PC-3 (cell line): ENCODE results near the gene ZNF750. TPM values are rescaled to one million over a fixed set of nuclear protein-coding genes. Genes with fewer than 3 reads are reported as not detected.

Experiments used
- ATAC-seq: fragments of 200-7000 bp; cut with Tn5 transposase; 2 replicates; pipeline ENCODE4 v1.9.1; 2020; ENCODE audit warnings: mild to moderate bottlenecking, moderate library complexity
- BruUV-seq: library from RNA; stranded (reverse); fragments of 400-500 nt; replicated peaks from 2 replicates; lab custom pipeline; 2021; lab: Mats Ljungman, UMichigan
- CTCF ChIA-PET: fragments of 300-600 bp; sonication (Branson Sonifier 250); formaldehyde crosslinking; loops from one replicate; lab custom pipeline; 2022; ENCODE audit warnings: antibody characterized with exemption; lab: Charles Lee
- POLR2A ChIA-PET: fragments of 300-600 bp; sonication (Branson Sonifier 250); formaldehyde crosslinking; loops from one replicate; lab custom pipeline; 2022; ENCODE audit warnings: antibody characterized with exemption; ENCODE audit not compliant: unreplicated experiment; lab: Charles Lee
- DNase-seq: peaks from one replicate; pipeline ENCODE4 v3.0.0-alpha.2; 2015
- H2AFZ ChIP-seq: fragments of 300-600 bp; sonication (generic); 2 replicates; pipeline ENCODE4 v1.6.0; 2016; ENCODE audit warnings: antibody characterized with exemption, low read length
- H3F3A ChIP-seq: fragments of 300-600 bp; sonication (generic); one replicate; pipeline ENCODE4 v1.6.0; 2017; ENCODE audit warnings: antibody characterized with exemption, low read length, control low read depth, mild to moderate bottlenecking; ENCODE audit not compliant: unreplicated experiment
- H3K27ac ChIP-seq: fragments of 300-600 bp; sonication (generic); 2 replicates; pipeline ENCODE4 v1.5.1; 2016; ENCODE audit warnings: mild to moderate bottlenecking, low read length
- H3K27me3 ChIP-seq: fragments of 300-600 bp; sonication (generic); 2 replicates; pipeline ENCODE4 v1.6.1; 2016; ENCODE audit warnings: low read length, mixed read lengths
- H3K36me3 ChIP-seq: fragments of 300-600 bp; sonication (generic); 2 replicates; pipeline ENCODE4 v1.6.1; 2016; ENCODE audit warnings: low read depth, mixed run types, low read length, mixed read lengths
- H3K4me1 ChIP-seq: fragments of 300-600 bp; sonication (generic); 2 replicates; pipeline ENCODE4 v1.5.1; 2016; ENCODE audit warnings: low read length; ENCODE audit not compliant: insufficient read depth
- H3K4me2 ChIP-seq: fragments of 300-600 bp; sonication (generic); 2 replicates; pipeline ENCODE4 v1.6.0; 2016; ENCODE audit warnings: low read length
- H3K4me3 ChIP-seq: fragments of 300-600 bp; sonication (generic); 2 replicates; pipeline ENCODE4 v1.5.1; 2016; ENCODE audit warnings: mild to moderate bottlenecking, low read length, mixed read lengths
- H3K79me2 ChIP-seq: fragments of 300-600 bp; sonication (generic); 2 replicates; pipeline ENCODE4 v1.6.1; 2017; ENCODE audit warnings: low read length, mixed read lengths
- H3K9ac ChIP-seq: fragments of 300-600 bp; sonication (generic); 2 replicates; pipeline ENCODE4 v1.6.0; 2016; ENCODE audit warnings: mild to moderate bottlenecking, low read length
- H3K9me2 ChIP-seq: fragments of 300-600 bp; sonication (generic); replicated peaks from 2 replicates; pipeline ENCODE4 v1.6.1; 2016; ENCODE audit warnings: mixed run types, low read length, mixed read lengths
- H3K9me3 ChIP-seq: fragments of 300-600 bp; sonication (generic); 2 replicates; pipeline ENCODE4 v1.6.1; 2016; ENCODE audit warnings: low read length, mixed read lengths
- H4K20me1 ChIP-seq: fragments of 300-600 bp; sonication (generic); 2 replicates; pipeline ENCODE4 v1.6.1; 2016; ENCODE audit warnings: low read length, mixed read lengths
- EZH2 ChIP-seq: fragments of 300-600 bp; sonication (generic); IDR thresholded peaks from one replicate; pipeline ENCODE4 v1.6.1; 2017; ENCODE audit warnings: antibody characterized with exemption, mild to moderate bottlenecking, low read length; ENCODE audit not compliant: unreplicated experiment
- EZH2phosphoT487 ChIP-seq: fragments of 300-600 bp; sonication (generic); IDR thresholded peaks from 2 replicates; pipeline ENCODE4 v1.6.1; 2018; ENCODE audit warnings: mild to moderate bottlenecking, antibody characterized with exemption, low read length, borderline replicate concordance
- intact Hi-C: fragments of 100-400 bp; cut with micrococcal nuclease; formaldehyde crosslinking; loops from 2 replicates; pipeline ENCODE4 v1.9.0; 2023
- total RNA-seq: library from RNA; depleted of rRNA; stranded (reverse); fragments of >200 nt; gene quantifications from 2 replicates; pipeline ENCODE4 v1.2.3, GENCODE V29; 2014
- TF ChIP-seq, protein P1 (sequence below): fragments of 300-600 bp; sonication (generic); conservative IDR thresholded peaks from 2 replicates; pipeline ENCODE4 v1.5.1; 2017; ENCODE audit warnings: antibody characterized with exemption, low read depth, mild to moderate bottlenecking, low read length

Gene ZNF750
- total RNA-seq, 1 experiment from 2014 or later: not detected

DNA sequence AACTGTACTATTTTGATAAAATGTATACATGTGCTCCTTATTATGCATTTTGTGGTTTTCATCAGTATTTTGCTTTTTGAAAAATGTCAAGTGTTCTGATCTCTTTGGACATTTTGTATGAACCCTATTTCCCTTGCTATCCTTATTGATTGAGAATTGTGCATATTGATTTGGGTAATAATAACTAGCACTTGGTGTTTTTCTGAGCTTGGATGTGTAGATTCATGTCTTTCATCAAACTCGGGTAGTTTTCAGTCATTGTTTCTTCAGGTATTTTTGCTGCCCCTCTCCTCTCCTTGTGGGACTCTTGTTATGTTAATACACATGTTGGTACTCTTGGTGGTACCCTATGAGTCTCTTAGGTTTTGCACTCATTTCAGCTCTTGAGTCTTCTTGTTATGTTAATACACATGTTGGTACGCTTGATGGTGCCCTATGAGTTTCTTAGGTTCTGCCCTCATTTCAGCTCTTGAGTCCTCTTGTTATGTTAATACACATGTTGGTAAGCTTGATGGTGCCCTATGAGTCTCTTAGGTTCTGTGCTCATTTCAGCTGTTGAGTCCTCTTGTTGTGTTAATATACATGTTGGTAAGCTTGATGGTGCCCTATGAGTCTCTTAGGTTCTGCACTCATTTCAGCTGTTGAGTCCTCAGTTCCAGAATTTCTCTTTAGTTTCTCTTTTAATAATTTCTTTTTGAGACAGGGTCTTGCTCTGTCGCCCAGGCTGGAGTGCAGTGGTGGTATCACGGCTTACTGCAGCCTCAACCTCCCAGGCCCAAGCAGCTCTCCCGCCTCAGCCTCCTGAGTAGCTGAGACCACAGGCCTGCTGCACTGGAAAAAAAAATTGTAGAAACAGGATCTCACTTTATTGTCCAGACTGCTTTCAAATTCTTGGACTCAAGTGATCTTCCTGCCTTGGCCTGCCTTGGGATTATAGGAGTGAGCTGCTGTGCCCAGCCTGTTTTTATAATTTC, 19.3 kb downstream of the ZNF750 start:
- ChIA-PET CTCF (no interaction called here), POLR2A (no interaction called here)
- no peaks in the 10 kb centered on the region for H3K9me2 ChIP-seq
- H3F3A ChIP-seq: no peaks in the 10 kb centered on the region
- H4K20me1 ChIP-seq: no peaks in the 10 kb centered on the region
- H2AFZ ChIP-seq: no peak overlapping the region
- H3K9ac ChIP-seq: no peak overlapping the region
- BruUV-seq: no TSS peak
- H3K36me3 ChIP-seq: peaks cover 20% of the 10 kb centered on the region
- H3K4me3 ChIP-seq: no peak overlapping the region
- intact Hi-C loops: no loop called here
- H3K4me1 ChIP-seq: no peaks in the 10 kb centered on the region
- no peak for DNase-seq
- H3K9me3 ChIP-seq: peaks cover 7% of the 10 kb centered on the region; the same call in 1 of the 2 replicates
- no peaks in the 10 kb centered on the region for H3K79me2 ChIP-seq
- H3K4me2 ChIP-seq: no peak overlapping the region
- no peak for ATAC-seq
- no peaks in the 10 kb centered on the region for H3K27me3 ChIP-seq
- no peak overlapping the region for H3K27ac ChIP-seq
- TF ChIP-seq EZH2: no peak
- TF ChIP-seq, protein P1, sequence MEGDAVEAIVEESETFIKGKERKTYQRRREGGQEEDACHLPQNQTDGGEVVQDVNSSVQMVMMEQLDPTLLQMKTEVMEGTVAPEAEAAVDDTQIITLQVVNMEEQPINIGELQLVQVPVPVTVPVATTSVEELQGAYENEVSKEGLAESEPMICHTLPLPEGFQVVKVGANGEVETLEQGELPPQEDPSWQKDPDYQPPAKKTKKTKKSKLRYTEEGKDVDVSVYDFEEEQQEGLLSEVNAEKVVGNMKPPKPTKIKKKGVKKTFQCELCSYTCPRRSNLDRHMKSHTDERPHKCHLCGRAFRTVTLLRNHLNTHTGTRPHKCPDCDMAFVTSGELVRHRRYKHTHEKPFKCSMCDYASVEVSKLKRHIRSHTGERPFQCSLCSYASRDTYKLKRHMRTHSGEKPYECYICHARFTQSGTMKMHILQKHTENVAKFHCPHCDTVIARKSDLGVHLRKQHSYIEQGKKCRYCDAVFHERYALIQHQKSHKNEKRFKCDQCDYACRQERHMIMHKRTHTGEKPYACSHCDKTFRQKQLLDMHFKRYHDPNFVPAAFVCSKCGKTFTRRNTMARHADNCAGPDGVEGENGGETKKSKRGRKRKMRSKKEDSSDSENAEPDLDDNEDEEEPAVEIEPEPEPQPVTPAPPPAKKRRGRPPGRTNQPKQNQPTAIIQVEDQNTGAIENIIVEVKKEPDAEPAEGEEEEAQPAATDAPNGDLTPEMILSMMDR: no peak
- no peak for TF ChIP-seq EZH2phosphoT487

DNA sequence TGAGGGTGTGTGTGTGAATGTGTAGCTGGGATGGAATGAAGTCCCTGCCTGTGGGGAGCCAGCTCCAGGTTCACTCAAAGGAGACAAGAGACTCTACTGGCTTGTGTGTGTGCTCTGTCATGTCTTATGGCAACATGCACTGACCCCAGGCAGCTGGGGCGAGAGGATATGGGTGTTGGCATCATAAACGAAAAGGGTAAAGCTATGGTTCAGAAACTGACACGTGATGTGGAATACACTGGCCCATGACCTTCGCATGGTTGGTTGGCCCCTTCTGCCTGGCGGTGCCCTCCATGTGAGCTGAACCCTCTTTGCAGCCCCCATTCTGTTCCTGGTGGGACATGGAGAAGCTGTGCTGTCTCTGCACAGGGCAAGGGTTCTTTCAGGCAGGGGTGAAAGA, 21.9 kb downstream of the ZNF750 start:
- TF ChIP-seq EZH2phosphoT487: no peak
- TF ChIP-seq, protein P1: no peak
- TF ChIP-seq EZH2: no peak
- Histone ChIP-seq H3K27ac (no peak overlapping the region), H3K4me3 (no peak overlapping the region), H3K36me3 (peaks cover 24% of the 10 kb centered on the region), H3K79me2 (no peaks in the 10 kb centered on the region), H3K9me3 (peaks cover 7% of the 10 kb centered on the region; the same call in 1 of the 2 replicates), H3K9ac (no peak overlapping the region), H3K27me3 (no peaks in the 10 kb centered on the region), H3F3A (no peaks in the 10 kb centered on the region), H4K20me1 (no peaks in the 10 kb centered on the region), H3K4me1 (no peaks in the 10 kb centered on the region), H3K4me2 (no peak overlapping the region), H3K9me2 (no peaks in the 10 kb centered on the region), H2AFZ (no peak overlapping the region)
- CTCF ChIA-PET: no interaction called here
- BruUV-seq: no TSS peak
- intact Hi-C loops: no loop called here
- ATAC-seq (no peak), DNase-seq (no peak)
- POLR2A ChIA-PET: no interaction called here

DNA sequence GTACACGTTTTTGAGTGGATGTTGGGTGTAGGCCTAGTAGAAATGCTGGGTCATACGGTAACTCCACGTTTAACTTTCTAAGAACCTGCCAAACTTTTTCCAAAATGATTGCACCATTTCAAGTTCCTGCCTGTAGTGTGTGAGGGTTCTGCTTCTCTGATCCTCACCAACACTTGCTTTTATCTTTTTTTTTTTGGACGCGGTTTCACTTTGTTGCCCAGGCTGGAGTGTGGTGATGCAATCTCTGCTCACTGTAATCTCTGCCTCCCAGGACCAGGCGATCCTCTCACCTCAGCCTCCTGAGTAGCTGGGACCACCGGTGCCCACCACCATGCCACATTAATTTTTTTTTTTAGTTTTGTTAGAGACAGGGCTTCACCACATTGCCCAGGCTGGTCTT, 23.5 kb downstream of the ZNF750 start:
- POLR2A ChIA-PET: no interaction called here
- no peak overlapping the region for H3K9ac ChIP-seq
- CTCF ChIA-PET: interaction anchor here (0.6 kb wide), 1 partner anchor 73 kb away, joined by 3 read pairs; no protein-coding TSS in a partner anchor
- no peak for ATAC-seq
- peaks cover 21% of the 10 kb centered on the region for H3K36me3 ChIP-seq
- H4K20me1 ChIP-seq: no peaks in the 10 kb centered on the region
- intact Hi-C loops: no loop called here
- peaks cover 7% of the 10 kb centered on the region; the same call in 1 of the 2 replicates for H3K9me3 ChIP-seq
- H3K4me3 ChIP-seq: no peak overlapping the region
- no TSS peak for BruUV-seq
- no peaks in the 10 kb centered on the region for H3K27me3 ChIP-seq
- no peak overlapping the region for H2AFZ ChIP-seq
- H3K27ac ChIP-seq: no peak overlapping the region
- H3K9me2 ChIP-seq: no peaks in the 10 kb centered on the region
- no peak overlapping the region for H3K4me2 ChIP-seq
- no peak for TF ChIP-seq EZH2phosphoT487
- TF ChIP-seq, protein P1: no peak
- DNase-seq: no peak
- H3K4me1 ChIP-seq: no peaks in the 10 kb centered on the region
- H3K79me2 ChIP-seq: no peaks in the 10 kb centered on the region
- no peaks in the 10 kb centered on the region for H3F3A ChIP-seq
